Mucosa of descending colon (tissue), 3 donors: ENCODE data around the gene SLC24A4. TPM values are rescaled to one million over a fixed set of nuclear protein-coding genes. Genes with fewer than 3 reads are reported as not detected.

Experiments used
- ATAC-seq: fragments of 200-7000 bp; cut with Tn5 transposase; one replicate; pipeline ENCODE4 v1.9.1; 2020; ENCODE audit warnings: mild to moderate bottlenecking, moderate library complexity
- DNase-seq, 3 donors: peaks; one replicate each; pipeline ENCODE4 v3.0.0-alpha.2; 2020
- H3K36me3 ChIP-seq: fragments of 200-600 bp; one replicate; pipeline ENCODE4 v1.8.0; 2021; ENCODE audit warnings: low read depth, mild to moderate bottlenecking
- H3K4me1 ChIP-seq: fragments of 200-600 bp; one replicate; pipeline ENCODE4 v1.8.0; 2021; ENCODE audit warnings: low read depth, mild to moderate bottlenecking
- H3K4me3 ChIP-seq: fragments of 200-600 bp; one replicate; pipeline ENCODE4 v1.8.0; 2021; ENCODE audit warnings: mild to moderate bottlenecking
- H3K9me3 ChIP-seq: fragments of 200-600 bp; one replicate; pipeline ENCODE4 v1.8.0; 2021; ENCODE audit warnings: mild to moderate bottlenecking
- intact Hi-C, 2 donors: fragments of 100-400 bp; cut with DNase I in 1 of 2; cut with micrococcal nuclease in 1 of 2; formaldehyde crosslinking; loops; one replicate each; pipeline versions ENCODE4 v1.11.0 to v1.11.1; 2022; cut with DNase I, micrococcal nuclease
- total RNA-seq, 3 donors: library from RNA; stranded (reverse); fragmentation: NEBNext Ultra II Directional in 2 of 3; extraction: Animal tissue kit (Norgen Biotek cat#: 25700) in 2 of 3; gene quantifications; one replicate each; pipeline versions ENCODE4 v1.2.1 to v1.2.4, GENCODE V29; 2021 to 2023
- TF ChIP-seq, protein P1 (sequence below): fragments of 200-600 bp; IDR thresholded peaks from one replicate; pipeline ENCODE4 v1.8.0; 2022; ENCODE audit warnings: antibody characterized with exemption, mild to moderate bottlenecking
- donor health status: DM: no; HTN: no; CAD: no; lungs with moderate emphysema.
- donor health status: DM: no; HTN: no; CAD: no.
- donor health status: DM: no; HTN: yes; CAD: no.

The SLC24A4 gene
- total RNA-seq, 3 donors from 2014 or later = 0.14 to 0.63 (median 0.27) TPM

DNA sequence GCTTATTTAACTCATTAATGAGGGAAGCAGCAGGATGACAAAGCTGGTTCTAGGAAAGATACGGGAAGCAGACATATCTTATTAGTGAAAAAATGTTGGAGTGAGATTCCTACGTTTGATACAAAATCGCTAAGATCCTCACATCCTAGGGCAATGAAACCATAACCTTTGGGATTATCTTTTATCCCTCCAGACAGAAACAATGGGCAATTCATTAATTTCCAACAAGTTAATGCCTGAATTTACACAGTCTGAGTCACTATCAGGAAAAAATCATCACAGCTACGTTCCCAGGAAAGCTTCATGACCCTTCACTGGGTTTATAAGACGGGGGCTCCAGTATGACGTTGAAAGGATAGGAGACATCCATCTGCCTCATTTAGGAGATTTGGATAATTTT is 45.0 kb downstream of the SLC24A4 start:
- intact Hi-C loops = no loop called here
- TF ChIP-seq, protein P1, sequence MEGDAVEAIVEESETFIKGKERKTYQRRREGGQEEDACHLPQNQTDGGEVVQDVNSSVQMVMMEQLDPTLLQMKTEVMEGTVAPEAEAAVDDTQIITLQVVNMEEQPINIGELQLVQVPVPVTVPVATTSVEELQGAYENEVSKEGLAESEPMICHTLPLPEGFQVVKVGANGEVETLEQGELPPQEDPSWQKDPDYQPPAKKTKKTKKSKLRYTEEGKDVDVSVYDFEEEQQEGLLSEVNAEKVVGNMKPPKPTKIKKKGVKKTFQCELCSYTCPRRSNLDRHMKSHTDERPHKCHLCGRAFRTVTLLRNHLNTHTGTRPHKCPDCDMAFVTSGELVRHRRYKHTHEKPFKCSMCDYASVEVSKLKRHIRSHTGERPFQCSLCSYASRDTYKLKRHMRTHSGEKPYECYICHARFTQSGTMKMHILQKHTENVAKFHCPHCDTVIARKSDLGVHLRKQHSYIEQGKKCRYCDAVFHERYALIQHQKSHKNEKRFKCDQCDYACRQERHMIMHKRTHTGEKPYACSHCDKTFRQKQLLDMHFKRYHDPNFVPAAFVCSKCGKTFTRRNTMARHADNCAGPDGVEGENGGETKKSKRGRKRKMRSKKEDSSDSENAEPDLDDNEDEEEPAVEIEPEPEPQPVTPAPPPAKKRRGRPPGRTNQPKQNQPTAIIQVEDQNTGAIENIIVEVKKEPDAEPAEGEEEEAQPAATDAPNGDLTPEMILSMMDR = no peak
- DNase-seq (no peak), ATAC-seq (no peak)
- H3K4me3 ChIP-seq = no peak overlapping the region
- H3K4me1 ChIP-seq = no peaks in the 10 kb centered on the region
- H3K36me3 ChIP-seq = no peaks in the 10 kb centered on the region
- no peaks in the 10 kb centered on the region for H3K9me3 ChIP-seq

GRCh38 chr14:92369097-92369496 is 46.1 kb downstream of the SLC24A4 start:
- Histone ChIP-seq H3K4me3 (no peak overlapping the region), H3K9me3 (no peaks in the 10 kb centered on the region), H3K36me3 (no peaks in the 10 kb centered on the region), H3K4me1 (no peaks in the 10 kb centered on the region)
- no peak for ATAC-seq
- intact Hi-C loops = no loop called here
- no peak for DNase-seq
- TF ChIP-seq, protein P1 = no peak

- Histone ChIP-seq H3K36me3 (no peaks in the 10 kb centered on the region), H3K4me3 (no peak overlapping the region), H3K4me1 (no peaks in the 10 kb centered on the region), H3K9me3 (no peaks in the 10 kb centered on the region)
- DNase-seq = no peak
- ATAC-seq = no peak
- intact Hi-C loops = no loop called here
- TF ChIP-seq, protein P1 = no peak
These were observed 49.3 kb downstream of the SLC24A4 start for GRCh38 chr14:92372230-92372629.

DNA sequence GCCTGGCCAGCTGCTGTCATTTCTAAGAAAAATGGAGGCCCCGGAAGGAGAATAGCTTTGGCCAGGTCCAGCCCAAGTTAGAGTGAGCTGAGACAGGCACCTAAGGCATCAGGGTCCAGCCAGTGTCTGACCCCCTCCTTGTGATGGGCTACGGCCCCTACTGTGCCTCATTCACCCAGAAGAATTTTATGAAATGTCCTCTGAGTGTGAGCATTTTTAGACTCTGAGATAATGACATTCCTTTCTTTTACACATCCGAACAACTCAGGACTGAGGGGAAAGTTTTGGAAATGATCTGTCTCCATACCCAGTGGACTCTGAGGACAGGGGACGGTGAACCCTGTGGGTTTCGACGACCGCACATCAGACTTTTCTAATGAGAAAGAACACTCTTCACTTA is 50.4 kb downstream of the SLC24A4 start:
- H3K4me1 ChIP-seq = no peaks in the 10 kb centered on the region
- no peaks in the 10 kb centered on the region for H3K36me3 ChIP-seq
- H3K9me3 ChIP-seq = no peaks in the 10 kb centered on the region
- H3K4me3 ChIP-seq = no peak overlapping the region
- ATAC-seq (no peak), DNase-seq (no peak)
- TF ChIP-seq, protein P1 = no peak
- intact Hi-C loops = no loop called here

DNA sequence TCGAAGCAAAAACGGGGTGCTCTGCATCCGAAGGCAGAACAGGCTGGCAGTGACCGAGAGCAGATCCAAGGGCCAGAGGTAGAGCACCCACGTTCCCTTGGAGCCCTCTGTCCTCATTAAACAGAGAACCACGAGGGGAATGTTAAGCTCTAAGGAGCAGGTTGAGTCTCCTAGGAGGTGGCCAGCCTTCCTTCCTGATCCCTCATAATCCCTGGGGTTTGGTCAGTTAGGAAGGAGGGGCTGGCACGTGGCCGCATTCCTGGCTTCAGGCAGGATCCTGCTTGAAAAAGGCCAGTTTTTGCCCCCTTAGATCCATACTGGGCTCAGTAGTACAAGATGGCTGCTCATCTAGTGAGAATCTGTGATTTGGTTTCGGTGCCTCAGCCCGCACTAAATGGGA is 57.2 kb downstream of the SLC24A4 start:
- DNase-seq (no peak), ATAC-seq (no peak)
- no peaks in the 10 kb centered on the region for H3K4me1 ChIP-seq
- no peaks in the 10 kb centered on the region for H3K36me3 ChIP-seq
- no peaks in the 10 kb centered on the region for H3K9me3 ChIP-seq
- no peak overlapping the region for H3K4me3 ChIP-seq
- intact Hi-C loops = no loop called here
- TF ChIP-seq, protein P1 = no peak

DNA sequence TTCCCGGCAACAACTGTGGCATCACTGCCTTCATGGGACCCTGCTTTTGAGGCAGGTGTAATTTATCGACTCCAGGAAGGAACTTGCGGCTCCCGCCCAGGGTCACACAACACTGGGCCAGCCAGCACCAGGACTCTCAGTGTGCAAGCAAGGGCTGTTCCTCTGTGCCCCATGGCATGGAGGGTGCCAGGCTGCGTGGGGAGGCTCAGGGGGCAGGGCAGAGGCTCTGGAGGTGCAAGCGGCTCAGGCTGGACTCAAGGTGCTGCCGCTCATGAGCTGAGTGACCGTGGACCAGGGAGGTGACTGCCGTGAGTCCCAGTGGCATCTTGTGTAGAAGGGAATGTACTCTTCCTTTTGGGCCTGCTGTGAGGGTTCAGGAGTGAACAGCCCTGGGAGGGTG is 57.6 kb downstream of the SLC24A4 start:
- intact Hi-C loops = no loop called here
- TF ChIP-seq, protein P1 = no peak
- Histone ChIP-seq H3K9me3 (no peaks in the 10 kb centered on the region), H3K4me1 (no peaks in the 10 kb centered on the region), H3K36me3 (no peaks in the 10 kb centered on the region), H3K4me3 (no peak overlapping the region)
- DNase-seq (no peak), ATAC-seq (no peak)
